Activated CD8-positive, alpha-beta T cell treated with anti-CD3 and anti-CD28 coated beads for 36 hours (primary cell): ENCODE data around the gene ALMS1. TPM values are rescaled to one million over a fixed set of nuclear protein-coding genes. Genes with fewer than 3 reads are reported as not detected.
"Not testable (repeated sequence)": the region's sequence is repeated elsewhere in the genome, so short reads cannot be mapped to it uniquely, and the experiment has no call there.

Source experiments
- ATAC-seq: fragments of 200-7000 bp; cut with Tn5 transposase; one replicate; pipeline ENCODE4 v1.10.0; 2021; ENCODE audit warnings: mild to moderate bottlenecking, moderate library complexity
- CTCF ChIA-PET: fragments of 350-600 bp; sonication (Branson Sonifier 250); formaldehyde crosslinking; loops from one replicate; lab custom pipeline; 2021; ENCODE audit warnings: antibody characterized with exemption; lab: Charles Lee
- POLR2A ChIA-PET: fragments of 350-600 bp; sonication (Branson Sonifier 250); formaldehyde crosslinking; loops from one replicate; lab custom pipeline; 2021; ENCODE audit warnings: antibody characterized with exemption; lab: Charles Lee
- DNase-seq: peaks from one replicate; pipeline ENCODE4 v3.0.0-alpha.2; 2020
- H3K27ac Mint-ChIP-seq: one replicate; pipeline ENCODE4 v1.8.0; 2021; ENCODE audit warnings: mild to moderate bottlenecking, mixed read lengths
- H3K27me3 Mint-ChIP-seq: one replicate; pipeline ENCODE4 v1.8.0; 2021; ENCODE audit warnings: mixed read lengths
- H3K36me3 Mint-ChIP-seq: one replicate; pipeline ENCODE4 v1.8.0; 2021; ENCODE audit warnings: low read depth, mixed read lengths
- H3K4me1 Mint-ChIP-seq: one replicate; pipeline ENCODE4 v1.8.0; 2021; ENCODE audit warnings: low read depth, mixed read lengths
- H3K4me3 Mint-ChIP-seq: one replicate; pipeline ENCODE4 v1.8.0; 2021; ENCODE audit warnings: mild to moderate bottlenecking, moderate library complexity, mixed read lengths
- H3K9me3 Mint-ChIP-seq: one replicate; pipeline ENCODE4 v1.8.0; 2021; ENCODE audit warnings: mixed read lengths
- intact Hi-C: fragments of 100-400 bp; cut with micrococcal nuclease; formaldehyde crosslinking; loops from one replicate; pipeline ENCODE4 v1.10.0; 2022
- total RNA-seq, 2 experiments: library from RNA; stranded (reverse); gene quantifications; one replicate each; pipeline ENCODE4 v1.2.3, GENCODE V29; 2021
- TF ChIP-seq, protein P1 (sequence below): fragments of 200-600 bp; IDR thresholded peaks from one replicate; pipeline ENCODE4 v1.8.0; 2022; ENCODE audit warnings: antibody characterized with exemption, mild to moderate bottlenecking

Gene ALMS1
- total RNA-seq, 2 experiments from 2014 or later: 18.1 to 20.3 TPM

DNA sequence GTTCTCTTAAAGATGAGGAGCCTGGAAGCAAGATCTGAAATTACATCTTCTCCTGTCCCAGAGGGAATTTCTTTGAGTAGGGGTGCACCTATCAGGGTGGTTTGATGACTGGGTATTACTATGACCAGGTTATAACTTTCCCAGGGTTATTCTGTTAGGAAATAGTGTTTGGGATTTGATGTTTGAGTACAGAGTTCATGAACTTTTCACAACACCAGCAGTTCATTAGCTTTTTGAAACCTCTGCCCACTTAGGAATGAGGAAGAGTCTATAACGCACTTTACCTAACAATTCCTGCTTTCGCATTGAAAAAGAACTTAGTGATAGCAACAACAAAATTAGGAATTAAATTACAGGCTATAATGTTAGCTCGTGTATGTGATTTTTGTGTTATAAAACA lies 58.6 kb downstream of the ALMS1 start:
- DNase-seq (no peak), ATAC-seq (no peak)
- H3K4me3 Mint-ChIP-seq: no peak overlapping the region
- no peaks in the 10 kb centered on the region for H3K27me3 Mint-ChIP-seq
- peaks cover 31% of the 10 kb centered on the region for H3K36me3 Mint-ChIP-seq
- no peaks in the 10 kb centered on the region for H3K4me1 Mint-ChIP-seq
- TF ChIP-seq, protein P1, sequence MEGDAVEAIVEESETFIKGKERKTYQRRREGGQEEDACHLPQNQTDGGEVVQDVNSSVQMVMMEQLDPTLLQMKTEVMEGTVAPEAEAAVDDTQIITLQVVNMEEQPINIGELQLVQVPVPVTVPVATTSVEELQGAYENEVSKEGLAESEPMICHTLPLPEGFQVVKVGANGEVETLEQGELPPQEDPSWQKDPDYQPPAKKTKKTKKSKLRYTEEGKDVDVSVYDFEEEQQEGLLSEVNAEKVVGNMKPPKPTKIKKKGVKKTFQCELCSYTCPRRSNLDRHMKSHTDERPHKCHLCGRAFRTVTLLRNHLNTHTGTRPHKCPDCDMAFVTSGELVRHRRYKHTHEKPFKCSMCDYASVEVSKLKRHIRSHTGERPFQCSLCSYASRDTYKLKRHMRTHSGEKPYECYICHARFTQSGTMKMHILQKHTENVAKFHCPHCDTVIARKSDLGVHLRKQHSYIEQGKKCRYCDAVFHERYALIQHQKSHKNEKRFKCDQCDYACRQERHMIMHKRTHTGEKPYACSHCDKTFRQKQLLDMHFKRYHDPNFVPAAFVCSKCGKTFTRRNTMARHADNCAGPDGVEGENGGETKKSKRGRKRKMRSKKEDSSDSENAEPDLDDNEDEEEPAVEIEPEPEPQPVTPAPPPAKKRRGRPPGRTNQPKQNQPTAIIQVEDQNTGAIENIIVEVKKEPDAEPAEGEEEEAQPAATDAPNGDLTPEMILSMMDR: no peak
- ChIA-PET POLR2A (no interaction called here), CTCF (no interaction called here)
- intact Hi-C loops: no loop called here
- H3K9me3 Mint-ChIP-seq: no peaks in the 10 kb centered on the region
- H3K27ac Mint-ChIP-seq: no peak overlapping the region

DNA sequence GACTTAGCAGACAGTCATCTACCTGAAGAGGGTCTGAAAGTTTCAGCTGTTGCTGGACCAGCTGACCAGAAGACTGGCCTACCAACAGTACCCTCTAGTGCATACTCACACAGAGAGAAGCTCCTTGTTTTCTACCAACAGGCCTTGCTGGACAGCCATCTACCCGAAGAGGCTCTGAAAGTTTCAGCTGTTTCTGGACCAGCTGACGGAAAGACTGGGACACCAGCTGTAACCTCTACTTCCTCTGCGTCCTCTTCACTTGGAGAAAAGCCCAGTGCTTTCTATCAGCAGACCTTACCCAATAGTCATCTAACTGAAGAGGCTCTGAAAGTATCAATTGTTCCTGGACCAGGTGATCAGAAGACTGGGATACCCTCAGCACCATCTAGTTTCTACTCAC lies 63.2 kb downstream of the ALMS1 start:
- CTCF ChIA-PET: no interaction called here
- POLR2A ChIA-PET: no interaction called here

DNA sequence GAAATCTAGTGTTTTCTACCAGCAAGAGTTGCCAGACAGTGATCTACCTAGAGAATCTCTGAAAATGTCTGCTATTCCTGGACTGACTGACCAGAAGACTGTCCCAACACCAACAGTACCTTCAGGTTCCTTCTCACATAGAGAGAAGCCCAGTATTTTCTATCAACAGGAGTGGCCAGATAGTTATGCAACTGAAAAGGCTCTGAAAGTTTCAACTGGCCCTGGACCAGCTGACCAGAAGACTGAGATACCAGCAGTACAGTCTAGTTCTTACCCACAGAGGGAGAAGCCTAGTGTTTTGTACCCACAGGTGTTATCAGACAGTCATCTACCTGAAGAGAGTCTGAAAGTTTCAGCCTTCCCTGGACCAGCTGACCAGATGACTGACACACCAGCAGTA lies 63.8 kb downstream of the ALMS1 start:
- Mint-ChIP-seq H3K4me3 (no peak overlapping the region), H3K4me1 (no peaks in the 10 kb centered on the region), H3K36me3 (peaks cover 26% of the 10 kb centered on the region), H3K9me3 (no peaks in the 10 kb centered on the region), H3K27me3 (no peaks in the 10 kb centered on the region), H3K27ac (no peak overlapping the region)
- DNase-seq (no peak), ATAC-seq (no peak)
- ChIA-PET CTCF (no interaction called here), POLR2A (no interaction called here)
- intact Hi-C loops: no loop called here
- TF ChIP-seq, protein P1: no peak

More for the DNA sequence above, 63.2 kb downstream of the ALMS1 start:
- no peak overlapping the region for H3K27ac Mint-ChIP-seq
- no peak overlapping the region for H3K4me3 Mint-ChIP-seq
- DNase-seq (no peak), ATAC-seq (no peak)
- peaks cover 26% of the 10 kb centered on the region for H3K36me3 Mint-ChIP-seq
- H3K9me3 Mint-ChIP-seq: no peaks in the 10 kb centered on the region
- no peaks in the 10 kb centered on the region for H3K4me1 Mint-ChIP-seq
- intact Hi-C loops: no loop called here
- TF ChIP-seq, protein P1: no peak
- no peaks in the 10 kb centered on the region for H3K27me3 Mint-ChIP-seq

DNA sequence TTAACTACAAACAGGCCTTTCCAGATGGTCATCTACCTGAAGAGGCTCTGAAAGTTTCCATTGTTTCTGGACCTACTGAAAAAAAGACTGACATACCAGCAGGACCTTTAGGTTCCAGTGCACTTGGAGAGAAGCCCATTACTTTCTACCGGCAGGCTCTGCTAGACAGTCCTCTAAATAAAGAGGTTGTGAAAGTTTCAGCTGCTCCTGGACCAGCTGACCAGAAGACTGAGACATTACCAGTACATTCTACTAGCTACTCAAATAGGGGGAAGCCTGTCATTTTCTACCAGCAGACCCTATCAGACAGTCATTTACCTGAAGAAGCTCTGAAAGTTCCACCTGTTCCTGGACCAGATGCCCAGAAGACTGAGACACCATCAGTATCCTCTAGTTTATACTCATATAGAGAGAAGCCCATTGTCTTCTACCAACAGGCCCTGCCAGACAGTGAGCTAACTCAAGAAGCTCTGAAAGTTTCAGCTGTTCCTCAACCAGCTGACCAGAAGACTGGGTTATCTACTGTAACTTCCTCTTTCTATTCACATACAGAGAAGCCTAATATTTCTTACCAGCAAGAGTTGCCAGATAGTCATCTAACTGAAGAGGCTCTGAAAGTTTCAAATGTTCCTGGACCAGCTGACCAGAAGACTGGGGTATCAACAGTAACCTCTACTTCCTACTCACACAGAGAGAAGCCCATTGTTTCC lies 65.8 kb downstream of the ALMS1 start:
- ATAC-seq: no peak
- CTCF ChIA-PET: no interaction called here
- intact Hi-C loops: no loop called here
- H3K4me1 Mint-ChIP-seq: no peaks in the 10 kb centered on the region
- DNase-seq: no peak
- TF ChIP-seq, protein P1: no peak
- H3K9me3 Mint-ChIP-seq: no peaks in the 10 kb centered on the region
- no peaks in the 10 kb centered on the region for H3K27me3 Mint-ChIP-seq
- POLR2A ChIA-PET: interaction anchor here (1.1 kb wide), 1 partner anchor 33 kb away, joined by 4 read pairs; no protein-coding TSS in a partner anchor
- H3K27ac Mint-ChIP-seq: no peak overlapping the region
- no peak overlapping the region for H3K4me3 Mint-ChIP-seq
- H3K36me3 Mint-ChIP-seq: peaks cover 27% of the 10 kb centered on the region

DNA sequence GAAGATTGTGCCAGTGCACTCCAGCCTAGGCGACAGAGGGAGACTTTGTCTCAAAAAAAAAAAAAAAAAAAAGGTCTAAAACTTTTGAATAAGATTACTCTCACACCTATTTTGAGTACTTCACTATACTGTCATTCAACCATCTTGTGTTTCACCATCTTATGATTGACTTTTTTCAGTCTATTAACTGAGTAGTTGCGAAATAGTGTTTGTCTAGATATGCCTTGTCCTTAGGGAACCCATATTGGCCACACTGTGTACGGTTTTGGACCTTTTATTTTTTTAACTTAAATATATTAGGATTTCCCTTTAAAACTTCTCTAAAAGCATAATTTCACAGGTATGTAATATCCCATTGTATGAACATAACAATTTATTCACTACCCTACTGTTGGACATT lies 72.3 kb downstream of the ALMS1 start:
- POLR2A ChIA-PET: no interaction called here
- CTCF ChIA-PET: no interaction called here
- no peak for DNase-seq
- ATAC-seq: no peak
- H3K27ac Mint-ChIP-seq: no peak overlapping the region
- TF ChIP-seq, protein P1: no peak
- H3K36me3 Mint-ChIP-seq: peaks cover 27% of the 10 kb centered on the region
- H3K4me1 Mint-ChIP-seq: no peaks in the 10 kb centered on the region
- H3K27me3 Mint-ChIP-seq: no peaks in the 10 kb centered on the region
- peaks cover 2% of the 10 kb centered on the region for H3K9me3 Mint-ChIP-seq
- intact Hi-C loops: no loop called here
- H3K4me3 Mint-ChIP-seq: no peak overlapping the region

DNA sequence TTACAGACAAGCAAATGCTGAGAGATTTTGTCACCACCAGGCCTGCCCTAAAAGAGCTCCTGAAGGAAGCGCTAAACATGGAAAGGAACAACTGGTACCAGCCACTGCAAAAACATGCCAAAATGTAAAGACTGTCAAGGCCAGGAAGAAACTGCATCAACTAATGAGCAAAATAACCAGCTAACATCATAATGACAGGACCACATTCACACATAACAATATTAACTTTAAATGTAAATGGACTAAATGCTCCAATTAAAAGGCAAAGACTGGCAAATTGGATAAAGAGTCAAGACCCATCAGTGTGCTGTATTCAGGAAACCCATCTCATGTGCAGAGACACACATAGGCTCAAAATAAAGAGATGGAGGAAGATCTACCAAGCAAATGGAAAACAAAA lies 76.8 kb downstream of the ALMS1 start:
- H3K4me1 Mint-ChIP-seq, DNase-seq, H3K27ac Mint-ChIP-seq, POLR2A ChIA-PET, intact Hi-C loops, CTCF ChIA-PET, H3K9me3 Mint-ChIP-seq, ATAC-seq, H3K4me3 Mint-ChIP-seq, H3K27me3 Mint-ChIP-seq: not testable (repeated sequence)
- peaks cover 17% of the 10 kb centered on the region for H3K36me3 Mint-ChIP-seq
